Smooth muscle cell (in vitro differentiated cells): ENCODE measurements around the gene DMAC2. TPM values are rescaled to one million over a fixed set of nuclear protein-coding genes. Genes with fewer than 3 reads are reported as not detected.
"Not testable (repeated sequence)": the region's sequence is repeated elsewhere in the genome, so short reads cannot be mapped to it uniquely, and the experiment has no call there.

Source experiments
- DNase-seq: peaks from one replicate; lab custom pipeline; 2025; ENCODE audit not compliant: unreplicated experiment; lab: John Stamatoyannopoulos, UW
- H2AFZ ChIP-seq: fragments of 200-600 bp; sonication (generic); 2 replicates; pipeline ENCODE4 v1.6.0; 2016; ENCODE audit warnings: antibody characterized with exemption, low read depth, mild to moderate bottlenecking
- H3F3A ChIP-seq: fragments of 200-600 bp; sonication (generic); 2 replicates; pipeline ENCODE4 v1.6.0; 2017; ENCODE audit warnings: antibody characterized with exemption, low read depth
- H3K27ac ChIP-seq: fragments of 200-600 bp; sonication (generic); 2 replicates; pipeline ENCODE4 v1.5.1; 2016; ENCODE audit warnings: low read depth, mild to moderate bottlenecking
- H3K27me3 ChIP-seq: fragments of 200-600 bp; sonication (generic); 2 replicates; pipeline ENCODE4 v1.6.1; 2016; ENCODE audit warnings: low read depth, mild to moderate bottlenecking
- H3K36me3 ChIP-seq: fragments of 200-600 bp; sonication (generic); 2 replicates; pipeline ENCODE4 v1.5.1; 2016; ENCODE audit warnings: low read depth
- H3K4me1 ChIP-seq: fragments of 200-600 bp; sonication (generic); 2 replicates; pipeline ENCODE4 v1.5.1; 2016; ENCODE audit warnings: low read depth
- H3K4me2 ChIP-seq: fragments of 200-600 bp; sonication (generic); 2 replicates; pipeline ENCODE4 v1.6.0; 2016; ENCODE audit warnings: mild to moderate bottlenecking
- H3K4me3 ChIP-seq: fragments of 200-600 bp; sonication (generic); 2 replicates; pipeline ENCODE4 v1.5.1; 2016; ENCODE audit warnings: mild to moderate bottlenecking
- H3K79me2 ChIP-seq: fragments of 200-600 bp; sonication (generic); 2 replicates; pipeline ENCODE4 v1.6.0; 2016; ENCODE audit warnings: low read depth, mild to moderate bottlenecking
- H3K9ac ChIP-seq: fragments of 200-600 bp; sonication (generic); 2 replicates; pipeline ENCODE4 v1.6.0; 2016; ENCODE audit warnings: low read depth
- H3K9me3 ChIP-seq: fragments of 200-600 bp; sonication (generic); replicated peaks from 2 replicates; pipeline ENCODE4 v1.5.1; 2016; ENCODE audit warnings: low read depth
- H4K20me1 ChIP-seq: fragments of 200-600 bp; sonication (generic); 2 replicates; pipeline ENCODE4 v1.6.0; 2016; ENCODE audit warnings: low read depth
- CTCF ChIP-seq: fragments of 200-600 bp; sonication (generic); IDR thresholded peaks from 2 replicates; pipeline ENCODE4 v1.5.1; 2017; ENCODE audit warnings: borderline replicate concordance, mild to moderate bottlenecking, antibody characterized with exemption; ENCODE audit not compliant: insufficient read depth, poor library complexity, severe bottlenecking
- WGBS: methylation state at CpG from one replicate; pipeline ENCODE4 v1.1.7; 2016; ENCODE audit warnings: low lambda C conversion rate; 5-methylcytosine and 5-hydroxymethylcytosine counted together
- polyA plus RNA-seq: library from polyadenylated mRNA; unstranded; fragments of >200 nt; fragmentation: Nextera tagmentation; extraction: Ambion mirVana; gene quantifications from 2 replicates; pipeline ENCODE4 v1.2.1, GENCODE V29; 2016
- total RNA-seq: library from RNA; depleted of rRNA; stranded (reverse); fragments of >200 nt; gene quantifications from 2 replicates; pipeline ENCODE4 v1.2.3, GENCODE V29; 2014

DMAC2 gene
- total and polyA plus RNA-seq, 2 experiments from 2014 or later = 48.3 to 69.2 TPM

GRCh38 chr19:41436674-41436951, 3.1 kb downstream of the DMAC2 start:
- Histone ChIP-seq H3K9me3 (no peaks in the 10 kb centered on the region), H3K4me1 (no peaks in the 10 kb centered on the region), H3K79me2 (peaks cover 7% of the 10 kb centered on the region), H4K20me1 (no peaks in the 10 kb centered on the region), H3K27ac (no peak overlapping the region), H3K4me2 (no peak overlapping the region), H3K27me3 (no peaks in the 10 kb centered on the region), H3K36me3 (no peaks in the 10 kb centered on the region), H2AFZ (no peak overlapping the region), H3K9ac (no peak overlapping the region), H3K4me3 (no peak overlapping the region), H3F3A (no peaks in the 10 kb centered on the region)
- no peak for TF ChIP-seq CTCF
- no peak for DNase-seq

DNA sequence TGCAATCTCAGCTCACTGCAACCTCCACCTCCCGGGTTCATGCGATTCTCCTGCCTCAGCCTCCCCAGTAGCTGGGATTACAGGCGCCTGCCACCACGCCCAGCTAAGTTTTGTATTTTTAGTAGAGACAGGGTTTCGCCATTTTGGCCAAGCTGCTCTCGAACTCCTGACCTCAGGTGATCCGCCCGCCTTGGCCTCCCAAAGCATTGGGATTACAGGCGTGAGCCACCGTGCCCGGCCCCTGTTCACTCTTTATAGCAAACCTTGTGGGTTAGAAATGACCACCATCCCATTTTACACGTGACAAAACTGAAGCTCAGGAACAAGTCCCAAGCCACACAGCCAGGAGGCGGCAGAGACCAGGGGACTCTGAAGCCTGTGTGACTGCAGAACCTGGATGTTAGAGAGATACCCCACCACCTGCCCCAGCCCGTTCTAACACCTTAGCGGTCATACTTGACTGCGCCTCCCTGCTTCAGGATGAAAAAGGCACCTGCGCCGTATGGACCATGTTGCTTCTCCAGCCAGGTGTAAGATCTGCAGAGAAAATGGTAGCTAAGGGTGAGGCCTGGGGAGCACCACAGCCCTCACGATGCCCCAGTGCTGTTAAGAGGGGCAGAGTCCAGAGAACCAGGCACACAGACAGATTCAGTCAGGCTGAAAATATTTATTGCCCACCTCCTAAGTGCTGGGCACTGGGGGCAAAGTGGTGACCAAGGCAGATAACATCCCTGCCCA, 3.6 kb downstream of the DMAC2 start:
- Histone ChIP-seq H3K9me3 (no peaks in the 10 kb centered on the region), H3K4me1 (no peaks in the 10 kb centered on the region), H3K27me3 (no peaks in the 10 kb centered on the region), H3K9ac (no peak overlapping the region), H4K20me1 (no peaks in the 10 kb centered on the region), H3K4me3 (no peak overlapping the region), H3F3A (no peaks in the 10 kb centered on the region), H3K27ac (no peak overlapping the region), H3K36me3 (no peaks in the 10 kb centered on the region), H2AFZ (no peak overlapping the region), H3K4me2 (no peak overlapping the region), H3K79me2 (peaks cover 7% of the 10 kb centered on the region)
- TF ChIP-seq CTCF = no peak
- DNase-seq = no peak
- WGBS = 98% methylated on average over 19 of the region's 19 CpGs

- not testable (repeated sequence) for H3K27me3 ChIP-seq, H3K4me3 ChIP-seq, H3K4me1 ChIP-seq, H4K20me1 ChIP-seq, H3K79me2 ChIP-seq, H3K9ac ChIP-seq, DNase-seq, H2AFZ ChIP-seq, H3F3A ChIP-seq, H3K27ac ChIP-seq, H3K9me3 ChIP-seq, H3K36me3 ChIP-seq, H3K4me2 ChIP-seq
- 97% methylated on average over 11 of the region's 11 CpGs for WGBS
These were observed 4.3 kb downstream of the DMAC2 start for GRCh38 chr19:41435376-41435775.

- peaks cover 7% of the 10 kb centered on the region for H3K79me2 ChIP-seq
- no peaks in the 10 kb centered on the region for H3K36me3 ChIP-seq
- H3K9me3 ChIP-seq = no peaks in the 10 kb centered on the region
- H3K4me3 ChIP-seq = no peak overlapping the region
- no peak overlapping the region for H3K4me2 ChIP-seq
- no peak for DNase-seq
- H3K27me3 ChIP-seq = no peaks in the 10 kb centered on the region
- no peak for TF ChIP-seq CTCF
- 92% methylated on average over 5 of the region's 5 CpGs for WGBS
- no peak overlapping the region for H3K9ac ChIP-seq
- no peaks in the 10 kb centered on the region for H3K4me1 ChIP-seq
- H3F3A ChIP-seq = no peaks in the 10 kb centered on the region
- no peak overlapping the region for H2AFZ ChIP-seq
- H3K27ac ChIP-seq = no peak overlapping the region
- no peaks in the 10 kb centered on the region for H4K20me1 ChIP-seq
These were observed 5.3 kb downstream of the DMAC2 start for GRCh38 chr19:41434450-41434849.
